CD4-positive, alpha-beta T cell (primary cell): ENCODE data around the gene FAM186B. TPM values are rescaled to one million over a fixed set of nuclear protein-coding genes. Genes with fewer than 3 reads are reported as not detected.

Experiments
- ATAC-seq: fragments of 200-7000 bp; cut with Tn5 transposase; one replicate; pipeline ENCODE4 v1.10.0; 2022; ENCODE audit warnings: mild to moderate bottlenecking; ENCODE audit not compliant: poor library complexity
- CTCF ChIA-PET: fragments of 350-600 bp; sonication (Branson Sonifier 250); formaldehyde crosslinking; loops from one replicate; lab custom pipeline; 2021; ENCODE audit warnings: antibody characterized with exemption, inconsistent platforms; lab: Charles Lee
- POLR2A ChIA-PET: fragments of 350-600 bp; sonication (Branson Sonifier 250); formaldehyde crosslinking; loops from one replicate; lab custom pipeline; 2021; ENCODE audit warnings: antibody characterized with exemption, inconsistent platforms; lab: Charles Lee
- DNase-seq, 14 experiments: peaks; one replicate each; pipeline ENCODE4 v3.0.0-alpha.2; 2013 to 2020; ENCODE audit warnings: mixed read lengths in 2 of 14
- H3K27ac ChIP-seq, 2 donors: one replicate each; pipeline versions ENCODE4 v1.5.1 to v1.7.0; 2013; ENCODE audit warnings: low read length in 2 of 2, low read depth in 1 of 2, mild to moderate bottlenecking in 1 of 2
- H3K27me3 ChIP-seq, 2 experiments: 1 replicate in 1 of 2; 2 replicates in 1 of 2; pipeline versions ENCODE4 v1.6.1 to v1.7.0; 2013; ENCODE audit warnings: low read length in 2 of 2, control low read depth in 1 of 2, mild to moderate bottlenecking in 1 of 2, moderate library complexity in 1 of 2; ENCODE audit not compliant: insufficient read depth in 2 of 2, control insufficient read depth in 1 of 2
- H3K36me3 ChIP-seq: one replicate; pipeline ENCODE4 v1.6.1; 2013; ENCODE audit warnings: low read length, control low read depth; ENCODE audit not compliant: insufficient read depth
- H3K4me1 ChIP-seq: one replicate; pipeline ENCODE4 v1.6.1; 2013; ENCODE audit warnings: low read length, control low read depth; ENCODE audit not compliant: insufficient read depth
- H3K4me3 ChIP-seq: one replicate; pipeline ENCODE4 v1.5.1; 2013; ENCODE audit warnings: mild to moderate bottlenecking, low read length, moderate library complexity
- H3K9me3 ChIP-seq, 2 experiments: 1 replicate in 1 of 2; 2 replicates in 1 of 2; pipeline versions ENCODE4 v1.6.1 to v1.7.0; 2013; ENCODE audit warnings: low read length in 2 of 2, mild to moderate bottlenecking in 2 of 2, control low read depth in 1 of 2, moderate library complexity in 1 of 2; ENCODE audit not compliant: control insufficient read depth in 1 of 2, insufficient read depth in 1 of 2
- H3K27ac Mint-ChIP-seq: one replicate; pipeline ENCODE4 v1.8.0; 2020; ENCODE audit warnings: mixed read lengths
- H3K27me3 Mint-ChIP-seq: one replicate; pipeline ENCODE4 v1.8.0; 2021; ENCODE audit warnings: mixed read lengths
- H3K36me3 Mint-ChIP-seq: one replicate; pipeline ENCODE4 v1.8.0; 2021; ENCODE audit warnings: low read depth, mixed read lengths
- H3K4me1 Mint-ChIP-seq: one replicate; pipeline ENCODE4 v1.8.0; 2021; ENCODE audit warnings: low read depth, mixed read lengths
- H3K4me3 Mint-ChIP-seq: one replicate; pipeline ENCODE4 v1.8.0; 2020; ENCODE audit warnings: mild to moderate bottlenecking, mixed read lengths
- H3K9me3 Mint-ChIP-seq: one replicate; pipeline ENCODE4 v1.8.0; 2020; ENCODE audit warnings: mixed read lengths
- intact Hi-C, 2 experiments: fragments of 100-400 bp; cut with DNase I in 1 of 2; cut with micrococcal nuclease in 1 of 2; formaldehyde crosslinking; loops; one replicate each; pipeline versions ENCODE4 v1.15.1 to v1.9.0; 2023 to 2025; cut with DNase I, micrococcal nuclease
- total RNA-seq, 174 experiments: library from RNA in 2 of 174; stranded (reverse) in 2 of 174; gene quantifications; one replicate each; pipeline ENCODE4 v1.2.3 and lab custom pipeline; 2021 to 2026
- TF ChIP-seq, protein P1 (sequence below): fragments of 200-600 bp; IDR thresholded peaks from one replicate; pipeline ENCODE4 v1.8.0; 2022; ENCODE audit warnings: antibody characterized with exemption, mild to moderate bottlenecking

FAM186B gene
- total RNA-seq, 2 experiments from 2014 or later: 0.64 to 0.74 TPM

DNA sequence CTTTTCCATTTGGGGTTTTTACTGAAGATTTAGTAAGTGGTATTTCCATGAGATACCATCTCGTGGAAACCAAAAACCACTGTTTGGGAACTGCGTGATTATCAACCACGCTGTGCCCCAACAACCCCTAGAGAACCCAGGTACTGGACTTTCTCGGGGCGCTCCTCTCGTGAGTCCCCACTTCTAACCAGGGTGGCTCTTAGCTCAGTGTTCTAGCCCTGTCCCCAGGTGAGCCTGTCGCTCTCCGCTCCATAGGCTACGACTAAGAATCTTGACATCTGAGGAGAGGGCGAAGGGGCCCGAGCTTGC lies 38.2 kb downstream of the FAM186B start:
- peaks cover 76% of the 10 kb centered on the region for H3K4me1 Mint-ChIP-seq

DNA sequence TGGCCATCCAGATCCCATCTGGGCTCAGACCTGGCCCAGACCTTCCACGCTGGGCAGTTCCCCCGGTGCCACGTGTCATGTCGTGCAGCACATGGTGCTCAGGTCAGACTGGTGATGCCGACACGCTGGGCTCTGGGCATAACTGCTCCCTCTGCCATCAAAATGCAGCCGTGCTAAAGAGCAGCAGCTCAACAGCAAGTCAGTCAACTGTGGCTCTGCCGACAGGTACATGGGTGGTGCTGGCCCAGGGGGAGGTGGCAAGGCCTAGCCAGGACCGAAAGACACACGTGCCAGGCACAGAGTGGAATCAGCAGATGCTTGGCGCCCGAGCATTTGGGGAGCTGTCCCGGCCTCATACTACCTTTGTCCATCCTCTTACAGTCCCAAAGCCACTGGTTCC lies 39.1 kb downstream of the FAM186B start:
- CTCF ChIA-PET: interaction anchor here (1.0 kb wide), 1 partner anchor 14 kb away, joined by 3 read pairs; no protein-coding TSS in a partner anchor
- H3K4me1 ChIP-seq: peaks cover 49% of the 10 kb centered on the region
- DNase-seq: no peak
- no peak overlapping the region for H3K27ac ChIP-seq
- H3K4me1 Mint-ChIP-seq: peaks cover 72% of the 10 kb centered on the region
- peaks cover 61% of the 10 kb centered on the region for H3K36me3 Mint-ChIP-seq
- H3K27me3 ChIP-seq: no peaks in the 10 kb centered on the region
- TF ChIP-seq, protein P1, sequence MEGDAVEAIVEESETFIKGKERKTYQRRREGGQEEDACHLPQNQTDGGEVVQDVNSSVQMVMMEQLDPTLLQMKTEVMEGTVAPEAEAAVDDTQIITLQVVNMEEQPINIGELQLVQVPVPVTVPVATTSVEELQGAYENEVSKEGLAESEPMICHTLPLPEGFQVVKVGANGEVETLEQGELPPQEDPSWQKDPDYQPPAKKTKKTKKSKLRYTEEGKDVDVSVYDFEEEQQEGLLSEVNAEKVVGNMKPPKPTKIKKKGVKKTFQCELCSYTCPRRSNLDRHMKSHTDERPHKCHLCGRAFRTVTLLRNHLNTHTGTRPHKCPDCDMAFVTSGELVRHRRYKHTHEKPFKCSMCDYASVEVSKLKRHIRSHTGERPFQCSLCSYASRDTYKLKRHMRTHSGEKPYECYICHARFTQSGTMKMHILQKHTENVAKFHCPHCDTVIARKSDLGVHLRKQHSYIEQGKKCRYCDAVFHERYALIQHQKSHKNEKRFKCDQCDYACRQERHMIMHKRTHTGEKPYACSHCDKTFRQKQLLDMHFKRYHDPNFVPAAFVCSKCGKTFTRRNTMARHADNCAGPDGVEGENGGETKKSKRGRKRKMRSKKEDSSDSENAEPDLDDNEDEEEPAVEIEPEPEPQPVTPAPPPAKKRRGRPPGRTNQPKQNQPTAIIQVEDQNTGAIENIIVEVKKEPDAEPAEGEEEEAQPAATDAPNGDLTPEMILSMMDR: no peak
- H3K9me3 ChIP-seq: no peaks in the 10 kb centered on the region
- H3K4me3 Mint-ChIP-seq: peak overlapping the region; percentile 60
- intact Hi-C loops: loop anchor here (2.0 to 5.0 kb wide), 2 partner anchors 58 to 176 kb away; partner anchors contain the start of gene TMBIM6 (in 1 of the 2)
- H3K27me3 Mint-ChIP-seq: no peaks in the 10 kb centered on the region
- no peak for ATAC-seq
- peaks cover 45% of the 10 kb centered on the region for H3K36me3 ChIP-seq
- POLR2A ChIA-PET: interaction anchor here (1.0 to 2.7 kb wide), 5 partner anchors 18 to 200 kb away, joined by 3 to 23 read pairs (median 6); partner anchors contain the start of genes KCNH3, PRPF40B and SPATS2
- H3K4me3 ChIP-seq: no peak overlapping the region
- no peak overlapping the region for H3K27ac Mint-ChIP-seq
- H3K9me3 Mint-ChIP-seq: no peaks in the 10 kb centered on the region

More for the DNA sequence above, 38.2 kb downstream of the FAM186B start:
- Histone ChIP-seq H3K27ac (peak overlapping the region; percentile 93 to 94), H3K9me3 (no peaks in the 10 kb centered on the region), H3K36me3 (peaks cover 37% of the 10 kb centered on the region), H3K4me1 (peaks cover 49% of the 10 kb centered on the region), H3K4me3 (peak overlapping the region; percentile 67), H3K27me3 (no peaks in the 10 kb centered on the region)
- Mint-ChIP-seq H3K4me3 (peak overlapping the region; percentile 97), H3K9me3 (no peaks in the 10 kb centered on the region), H3K36me3 (peaks cover 52% of the 10 kb centered on the region), H3K27ac (peak overlapping the region; percentile 99), H3K27me3 (no peaks in the 10 kb centered on the region)
- ChIA-PET CTCF (interaction anchor here (0.8 kb wide), 1 partner anchor 55 kb away, joined by 3 read pairs; no protein-coding TSS in a partner anchor), POLR2A (interaction anchor here (0.7 to 2.7 kb wide), 7 partner anchors 13 to 224 kb away, joined by 3 to 23 read pairs (median 5); partner anchors contain the start of genes KCNH3, PRPF40B and SPATS2)
- TF ChIP-seq, protein P1: no peak
- ATAC-seq (peak; percentile 24), DNase-seq (no peak)
- intact Hi-C loops: loop anchor here (2.0 to 5.0 kb wide), 2 partner anchors 58 to 175 kb away; partner anchors contain the start of gene TMBIM6 (in 1 of the 2)

DNA sequence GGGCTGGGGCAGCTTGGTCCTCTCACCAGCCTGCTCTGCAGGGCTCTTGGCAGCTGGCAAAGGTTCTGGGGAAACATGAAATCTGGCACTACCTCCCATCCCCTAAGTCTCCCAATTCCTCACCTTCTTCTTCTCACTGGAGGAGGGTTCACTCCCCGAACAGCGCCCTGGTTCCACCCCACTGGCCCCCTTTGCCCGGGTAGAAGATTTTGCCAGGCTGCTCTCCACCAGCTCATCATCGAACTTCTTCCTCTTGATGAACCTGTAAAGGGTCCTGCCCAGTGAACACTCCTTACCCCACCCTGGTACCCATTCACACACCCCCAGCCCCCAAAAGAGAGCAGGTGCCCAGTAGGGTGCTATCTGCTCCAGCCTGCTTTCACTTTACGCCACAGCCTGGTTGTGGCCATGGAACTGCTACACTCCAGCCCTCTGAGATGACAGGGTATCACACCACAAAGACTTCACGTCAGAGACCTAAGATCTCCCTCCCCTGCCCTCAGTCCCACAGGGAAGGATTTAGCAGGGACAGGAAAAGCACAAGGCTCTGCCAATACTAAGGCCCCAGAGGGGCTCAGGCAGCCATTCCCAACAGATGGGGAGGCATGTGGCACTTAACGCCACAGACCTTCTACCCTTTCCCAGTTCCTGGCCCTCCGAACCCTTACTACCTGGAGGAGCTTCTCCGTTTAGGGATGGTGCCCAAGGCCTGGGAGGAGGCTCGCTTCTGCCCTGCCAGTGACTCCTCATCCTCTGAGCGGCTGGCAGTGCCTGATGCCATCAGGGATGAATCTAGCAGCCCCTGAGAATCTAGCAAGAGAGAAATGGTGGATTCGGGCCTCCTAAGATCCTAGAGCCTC lies 39.8 kb downstream of the FAM186B start:
- ATAC-seq (no peak), DNase-seq (no peak)
- Histone ChIP-seq H3K27ac (peak overlapping the region in 1 of 2 donors; percentile 13), H3K27me3 (no peaks in the 10 kb centered on the region), H3K36me3 (peaks cover 52% of the 10 kb centered on the region), H3K9me3 (no peaks in the 10 kb centered on the region), H3K4me1 (peaks cover 49% of the 10 kb centered on the region), H3K4me3 (no peak overlapping the region)
- Mint-ChIP-seq H3K27ac (peak overlapping the region; percentile 63), H3K27me3 (no peaks in the 10 kb centered on the region), H3K9me3 (no peaks in the 10 kb centered on the region), H3K36me3 (peaks cover 66% of the 10 kb centered on the region), H3K4me1 (peaks cover 65% of the 10 kb centered on the region), H3K4me3 (peak overlapping the region; percentile 60)
- POLR2A ChIA-PET: interaction anchor here (1.2 to 1.5 kb wide), 2 partner anchors 12 to 176 kb away, joined by 3 to 5 read pairs; partner anchors contain the start of gene TMBIM6
- intact Hi-C loops: loop anchor here (1.0 to 5.0 kb wide), 3 partner anchors 24 to 177 kb away; partner anchors contain the start of gene TMBIM6 (in 1 of the 2)
- TF ChIP-seq, protein P1: no peak
- CTCF ChIA-PET: interaction anchor here (1.0 kb wide), 1 partner anchor 15 kb away, joined by 3 read pairs; no protein-coding TSS in a partner anchor
